ENCODE measurements around the gene LRRN3.
"Not testable (repeated sequence)": the region's sequence is repeated elsewhere in the genome, so short reads cannot be mapped to it uniquely, and the experiment has no call there.

The LRRN3 gene

GRCh38 chr7:111068618-111069017, 22.3 kb upstream of the LRRN3 start (continued):
- TF ChIP-seq ZSCAN5A (tag by site-specific recombination; IDR thresholded peaks at IDR 0.05) (no peak), ZNF155 (tag by site-specific recombination; IDR thresholded peaks at IDR 0.05) (no peak)

- no peak overlapping the region for H3K27ac ChIP-seq (ENCODE audit: extremely low read depth, low read depth, low read length)
- H3K4me3 ChIP-seq (ENCODE audit: low read depth, low read length): no peak overlapping the region
- CTCF ChIA-PET: interaction anchor here (0.6 kb wide), 1 partner anchor 75 kb away, joined by 3 read pairs; no protein-coding TSS in a partner anchor
- H3K4me1 ChIP-seq (ENCODE audit: control insufficient read depth, insufficient read depth, low read length): no peaks in the 10 kb centered on the region
- no peaks in the 10 kb centered on the region for H3K36me3 ChIP-seq (ENCODE audit: control insufficient read depth in 2 of 2, insufficient read depth in 1 of 2, low read length in 2 of 2)
- POLR2A ChIA-PET: no interaction called here
- TF ChIP-seq ZSCAN16 (tag by site-specific recombination; IDR thresholded peaks at IDR 0.05) (peak; percentile 72; the same call in 1 of the 2 replicates), ZBTB26 (tag by site-specific recombination; optimal IDR thresholded peaks at IDR 0.05) (no peak)
- no peaks in the 10 kb centered on the region for H3K9me3 ChIP-seq (ENCODE audit: control insufficient read depth, insufficient read depth, low read depth, low read length)
Measured at GRCh38 chr7:111071556-111071955, 19.4 kb upstream of the LRRN3 start.

- H3K4me3 ChIP-seq (ENCODE audit: low read depth, low read length); H3K27ac ChIP-seq (ENCODE audit: extremely low read depth, low read depth, low read length); H3K36me3 ChIP-seq (ENCODE audit: control insufficient read depth in 2 of 2, insufficient read depth in 1 of 2, low read length in 2 of 2); POLR2A ChIA-PET; CTCF ChIA-PET; H3K4me1 ChIP-seq (ENCODE audit: control insufficient read depth, insufficient read depth, low read length); H3K9me3 ChIP-seq (ENCODE audit: control insufficient read depth, insufficient read depth, low read depth, low read length): not testable (repeated sequence)
Measured at GRCh38 chr7:111072658-111073057, 18.3 kb upstream of the LRRN3 start.

- Histone ChIP-seq H3K36me3 (ENCODE audit: control insufficient read depth in 2 of 2, insufficient read depth in 1 of 2, low read length in 2 of 2) (no peaks in the 10 kb centered on the region), H3K4me3 (ENCODE audit: low read depth, low read length) (no peak overlapping the region), H3K27ac (ENCODE audit: extremely low read depth, low read depth, low read length) (no peak overlapping the region), H3K9me3 (ENCODE audit: control insufficient read depth, insufficient read depth, low read depth, low read length) (no peaks in the 10 kb centered on the region), H3K4me1 (ENCODE audit: control insufficient read depth, insufficient read depth, low read length) (no peaks in the 10 kb centered on the region)
- ChIA-PET CTCF (no interaction called here), POLR2A (no interaction called here)
- TF ChIP-seq ZNF248 (tag by site-specific recombination; IDR thresholded peaks at IDR 0.05): no peak
- peak; percentile 34; the same call in 1 of the 2 replicates for TF ChIP-seq PRDM6 (tag by site-specific recombination; IDR thresholded peaks at IDR 0.05)
Measured at GRCh38 chr7:111074071-111074747, 16.7 kb upstream of the LRRN3 start.

- CTCF ChIA-PET: no interaction called here
- Histone ChIP-seq H3K27ac (ENCODE audit: extremely low read depth, low read depth, low read length) (no peak overlapping the region), H3K36me3 (ENCODE audit: control insufficient read depth in 2 of 2, insufficient read depth in 1 of 2, low read length in 2 of 2) (no peaks in the 10 kb centered on the region), H3K4me1 (ENCODE audit: control insufficient read depth, insufficient read depth, low read length) (no peaks in the 10 kb centered on the region), H3K9me3 (ENCODE audit: control insufficient read depth, insufficient read depth, low read depth, low read length) (no peaks in the 10 kb centered on the region), H3K4me3 (ENCODE audit: low read depth, low read length) (no peak overlapping the region)
- POLR2A ChIA-PET: no interaction called here
- TF ChIP-seq ZNF701 (tag by site-specific recombination; IDR thresholded peaks at IDR 0.05) (no peak), ZNF433 (tag by site-specific recombination; IDR thresholded peaks at IDR 0.05; ENCODE audit: low read depth) (no peak), ZNF707 (tag by site-specific recombination; IDR thresholded peaks at IDR 0.05) (no peak), BCL11A (tag by site-specific recombination; IDR thresholded peaks at IDR 0.05; ENCODE audit: low read depth) (no peak), ZNF311 (tag by site-specific recombination; IDR thresholded peaks at IDR 0.05; ENCODE audit: borderline replicate concordance) (no peak), ZNF133 (tag by site-specific recombination; IDR thresholded peaks at IDR 0.05) (no peak), ZBTB20 (tag by site-specific recombination; IDR thresholded peaks at IDR 0.05) (no peak), ZNF24 (tag by site-specific recombination; IDR thresholded peaks at IDR 0.05) (no peak), ZNF530 (tag by site-specific recombination; IDR thresholded peaks at IDR 0.05; ENCODE audit: low read depth) (no peak), PRDM1 (tag by site-specific recombination; IDR thresholded peaks at IDR 0.05) (no peak), OVOL3 (tag by site-specific recombination; IDR thresholded peaks at IDR 0.05) (no peak)
Measured at GRCh38 chr7:111074748-111075146, 16.2 kb upstream of the LRRN3 start.
